CMK (cell line): Measurements from ENCODE around the gene MPPED1.

ENCODE experiments used
- DNase-seq: peaks from one replicate; pipeline ENCODE4 v3.0.0-alpha.2; 2010; ENCODE audit warnings: low read depth

The MPPED1 gene

DNA sequence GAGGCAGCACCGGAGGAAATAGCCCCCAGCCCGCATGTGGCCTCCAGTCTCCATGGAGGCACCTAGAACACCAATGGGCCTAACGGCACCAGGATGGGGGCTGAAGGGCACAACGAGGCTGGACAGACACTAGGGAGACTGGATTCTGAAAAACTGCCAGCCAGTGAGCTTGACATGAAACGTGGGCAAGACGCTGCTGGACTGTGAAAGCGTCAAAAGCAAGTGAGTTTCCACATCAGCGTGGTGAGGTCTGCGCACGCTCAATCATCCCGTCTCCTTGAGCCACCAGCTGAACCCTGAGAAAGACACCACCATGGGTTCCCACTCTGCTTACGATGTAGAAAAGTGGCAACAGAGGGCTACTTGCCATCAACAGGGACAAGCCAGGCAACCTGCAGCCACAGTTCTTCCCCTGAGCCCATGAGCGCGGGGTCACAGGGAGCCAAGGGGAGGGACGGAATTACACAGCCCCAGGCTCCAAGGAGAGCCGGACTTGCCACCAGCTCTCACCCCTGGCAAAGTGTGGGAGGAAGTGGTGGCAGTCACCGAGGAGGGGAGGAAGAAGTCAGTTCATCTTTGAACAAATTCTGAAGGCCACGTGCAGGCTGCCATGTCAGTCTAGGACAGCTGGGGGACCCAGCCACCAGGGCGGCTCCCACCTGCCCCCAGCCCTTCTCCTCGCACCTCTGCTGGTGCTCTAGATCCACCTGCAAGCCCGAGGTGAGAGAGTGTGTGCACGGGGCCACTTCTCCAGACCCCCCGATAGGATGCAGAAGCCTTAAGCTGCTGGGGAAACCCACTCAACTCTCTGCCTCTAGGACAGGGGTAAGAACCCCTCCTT lies 131.1 kb downstream of the MPPED1 start:
- no peak for DNase-seq

GRCh38 chr22:43543522-43544288 lies 131.9 kb downstream of the MPPED1 start:
- no peak for DNase-seq

DNA sequence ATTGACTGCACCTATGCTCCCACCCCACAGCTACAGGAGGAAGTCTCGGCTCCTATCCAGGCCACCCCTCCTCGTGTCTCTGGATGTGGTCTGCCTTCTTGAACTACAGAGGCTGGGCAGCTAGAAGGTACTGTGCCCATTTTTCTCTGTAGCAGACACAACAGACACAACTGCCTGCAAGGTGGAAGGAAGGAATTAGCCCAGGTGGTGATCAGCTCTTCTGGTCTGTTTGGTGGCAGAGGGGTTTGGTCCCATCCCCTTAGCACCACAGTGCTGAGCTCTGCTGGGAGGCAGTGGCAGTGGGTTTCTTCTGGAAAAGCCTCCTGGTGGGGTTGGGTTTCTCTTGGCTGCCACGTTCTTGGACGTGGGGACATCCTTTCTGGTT lies 132.5 kb downstream of the MPPED1 start:
- DNase-seq: no peak

- no peak for DNase-seq
Observed at GRCh38 chr22:43546186-43546585, 134.4 kb downstream of the MPPED1 start.

GRCh38 chr22:43550024-43550620 lies 138.3 kb downstream of the MPPED1 start:
- DNase-seq: no peak

DNA sequence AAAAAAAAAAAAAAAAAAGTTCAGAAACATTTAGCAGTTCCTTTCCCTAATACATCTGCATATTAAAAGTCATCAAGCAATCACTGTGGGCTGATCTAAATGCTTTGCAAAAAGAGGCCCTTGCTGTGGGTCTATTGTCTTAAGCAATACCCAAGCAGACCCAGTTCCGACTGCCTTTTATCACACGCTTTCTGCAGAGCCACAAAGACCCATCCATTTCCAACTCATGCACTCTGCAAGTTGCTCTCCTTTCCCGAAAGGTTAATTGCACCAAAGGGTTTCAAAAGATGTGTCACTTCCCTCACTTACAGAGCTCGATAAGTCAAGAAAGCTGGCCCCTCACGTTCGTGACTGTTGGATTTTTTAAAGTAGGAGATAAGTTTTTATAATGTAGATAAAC lies 138.9 kb downstream of the MPPED1 start:
- DNase-seq: no peak

DNA sequence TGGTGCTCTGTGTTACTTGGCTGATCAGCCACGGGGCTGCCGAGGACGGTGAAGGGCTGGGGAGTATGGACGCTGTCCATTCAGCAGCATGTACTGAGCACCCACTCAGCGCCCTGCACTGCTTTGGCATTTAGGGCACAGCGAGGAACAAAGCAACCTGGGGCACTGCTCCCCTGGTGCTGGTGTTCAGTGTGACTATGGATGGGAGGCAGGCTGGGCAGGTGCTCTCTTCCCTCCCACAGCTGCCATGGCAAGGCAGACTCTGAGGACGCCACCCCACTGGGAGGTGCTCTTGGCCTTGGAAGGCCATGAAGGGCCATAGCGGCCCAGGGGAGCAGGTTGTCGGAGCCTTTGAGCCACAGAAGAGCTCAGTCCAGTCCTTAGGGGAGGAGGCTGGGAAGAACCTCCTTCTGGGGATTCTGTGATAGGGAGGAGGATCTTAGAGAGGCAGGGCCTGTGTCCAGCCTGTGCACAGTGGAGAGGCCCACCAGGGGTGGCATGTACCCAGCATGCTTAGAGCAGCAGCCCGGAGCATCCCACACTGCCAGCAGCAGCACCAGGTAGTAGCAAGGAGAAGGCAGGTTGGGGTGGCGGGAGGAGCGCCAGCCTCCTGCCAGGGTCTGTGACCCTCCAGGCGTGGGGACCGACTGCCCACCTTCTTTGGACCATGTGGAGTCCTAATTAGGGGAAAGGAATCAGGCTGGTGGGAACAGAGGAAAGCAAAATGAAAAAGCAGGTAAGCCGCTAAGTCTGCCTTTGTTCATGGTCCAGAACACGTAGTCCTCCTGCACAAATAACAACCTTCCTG lies 141.8 kb downstream of the MPPED1 start:
- DNase-seq: no peak

DNA sequence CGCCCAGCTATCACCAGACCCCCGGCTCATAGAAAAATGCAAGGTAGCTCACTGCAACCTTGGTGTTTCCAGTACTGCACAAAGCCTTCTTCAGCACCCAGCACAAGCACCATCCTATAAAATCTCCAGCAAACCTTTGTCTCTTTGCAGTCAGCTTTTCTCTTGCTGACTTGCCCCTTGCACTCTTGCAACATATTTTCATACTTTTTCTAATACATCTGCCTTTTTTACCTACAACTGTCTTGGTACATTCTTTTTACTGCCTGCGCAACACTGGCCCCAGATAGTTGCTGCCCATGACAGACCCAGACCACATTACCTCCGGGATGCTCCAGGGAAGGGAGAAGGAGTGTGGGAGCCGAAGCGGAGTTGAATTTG lies 142.4 kb downstream of the MPPED1 start:
- DNase-seq: no peak

DNA sequence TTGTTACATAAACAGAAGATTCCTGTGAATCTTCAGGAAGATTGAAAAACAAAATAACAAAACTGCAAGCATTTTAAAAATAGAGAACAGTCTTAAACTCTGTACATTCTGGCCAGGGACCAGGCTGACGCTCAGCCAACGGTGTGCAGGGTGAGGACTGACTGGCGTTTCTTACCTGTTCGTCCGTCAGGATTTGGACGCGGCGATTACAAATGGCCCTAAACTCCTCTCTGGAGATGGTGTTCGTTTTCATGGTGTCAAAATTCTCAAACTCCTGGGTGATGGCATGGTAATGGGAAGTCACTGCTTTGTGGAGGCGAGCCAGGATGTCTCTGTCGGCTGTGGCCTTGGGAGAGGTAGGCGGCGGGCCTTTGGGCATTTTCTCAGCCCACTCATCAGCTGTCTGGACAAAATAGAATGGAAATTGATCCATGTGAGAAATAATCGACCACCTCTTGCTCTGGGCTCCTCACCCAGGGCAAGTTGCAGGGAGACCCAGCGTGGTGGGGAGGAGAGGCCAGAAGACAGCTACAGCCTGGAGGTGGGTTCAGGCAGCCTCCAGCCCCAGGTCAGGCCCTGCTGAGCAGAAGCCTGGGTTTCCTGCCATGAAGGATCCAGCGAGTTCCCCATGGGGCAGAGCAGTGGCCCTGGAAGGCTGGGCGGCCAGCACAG lies 143.0 kb downstream of the MPPED1 start:
- DNase-seq: no peak

DNA sequence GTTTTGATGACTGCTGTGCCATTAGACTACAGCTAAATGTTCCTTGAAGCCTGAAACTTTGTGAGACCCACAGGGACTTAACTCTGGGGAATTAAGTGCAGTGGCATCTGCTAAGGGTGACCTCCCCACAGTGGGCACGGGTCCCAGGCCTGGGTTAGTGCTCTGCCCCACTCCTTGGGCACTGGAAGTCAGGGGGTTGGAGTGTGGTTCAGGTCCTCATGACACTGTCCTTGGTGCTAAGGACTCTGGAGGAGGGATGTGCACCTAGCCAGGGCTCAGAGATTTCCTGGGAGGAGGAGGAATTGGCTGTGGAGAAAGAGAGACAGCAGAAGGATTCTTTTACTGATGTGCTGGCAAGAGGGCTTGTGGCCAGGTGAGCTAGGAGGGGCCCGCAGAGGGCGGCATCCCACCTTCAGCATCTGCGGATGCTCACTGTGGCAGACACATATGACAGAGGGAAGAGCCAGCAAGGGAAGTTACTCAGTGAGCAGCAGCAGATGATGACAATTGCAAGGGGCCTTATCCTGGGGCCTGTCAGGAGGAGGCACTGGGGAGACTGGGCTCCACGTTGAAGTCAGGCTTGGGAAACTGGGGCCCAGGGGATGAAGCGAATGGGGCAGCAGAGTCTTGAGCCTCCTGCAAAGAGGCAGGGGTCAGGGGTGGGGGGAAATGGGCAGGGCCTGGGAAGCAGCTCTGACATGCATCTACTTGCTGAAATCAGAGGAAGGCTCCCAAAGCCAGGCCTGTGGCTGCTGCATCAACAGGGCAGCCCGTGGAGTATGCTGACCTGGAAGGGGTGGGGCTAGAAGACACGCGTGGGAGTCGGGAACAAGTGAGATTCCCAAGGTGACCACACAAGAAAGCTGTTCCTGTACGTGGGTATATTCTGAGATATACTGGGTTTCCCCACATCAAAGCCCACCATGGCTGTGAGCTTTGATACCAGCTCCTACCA lies 144.0 kb downstream of the MPPED1 start:
- DNase-seq: no peak
